ENCODE data around the gene CLCN1. TPM values are rescaled to one million over a fixed set of nuclear protein-coding genes. Genes with fewer than 3 reads are reported as not detected.
A peak's percentile ranks its signal among the peaks of the same experiment; 100 is the strongest.
"Not testable (repeated sequence)": the region's sequence is repeated elsewhere in the genome, so short reads cannot be mapped to it uniquely, and the experiment has no call there.

CLCN1 gene
- total RNA-seq, 4 donors from 2014 or later = 0.92 to 2.9 (median 1.7) TPM

DNA sequence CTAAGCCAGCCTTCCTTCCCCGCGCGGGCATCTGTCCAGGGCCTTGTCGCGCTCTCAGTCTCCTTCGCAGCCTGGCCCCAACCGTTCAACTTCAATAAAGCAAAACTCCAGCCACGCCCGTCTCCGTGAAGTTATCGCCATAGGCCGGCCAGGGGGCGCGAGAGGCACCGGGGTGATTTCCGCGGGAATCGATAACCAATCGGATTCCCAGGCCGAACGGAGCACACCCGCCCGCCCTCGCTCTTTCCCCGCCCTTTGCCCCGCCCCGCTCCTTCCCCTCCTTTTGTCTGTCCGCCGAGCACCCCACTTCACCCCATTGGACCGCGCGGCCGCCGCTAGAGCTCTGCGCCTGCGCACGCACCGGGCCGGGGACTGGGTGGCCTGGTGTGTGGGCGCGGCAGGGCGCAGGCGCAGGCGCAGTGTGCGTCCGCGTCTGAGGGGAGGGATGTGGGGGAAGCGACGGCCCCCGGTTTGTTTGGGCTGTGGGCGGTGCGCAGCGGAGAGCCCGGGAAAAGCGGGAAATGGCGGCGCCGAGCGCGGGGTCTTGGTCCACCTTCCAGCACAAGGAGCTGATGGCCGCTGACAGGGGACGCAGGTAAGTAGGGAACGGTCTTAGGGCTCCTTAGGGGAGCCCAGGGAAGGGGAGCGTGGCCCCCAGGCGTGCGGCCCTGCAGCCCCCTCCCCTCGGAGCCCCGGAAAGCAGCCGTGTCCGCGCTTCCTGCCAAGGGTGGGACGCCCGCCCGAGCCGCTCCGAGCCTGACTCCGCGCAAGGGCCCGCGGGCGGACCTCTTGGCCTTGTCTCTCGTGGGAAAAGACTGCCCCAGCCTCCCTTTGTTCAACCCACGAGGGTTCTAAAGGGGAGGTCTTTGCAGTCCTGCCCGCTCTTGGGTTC, 27.7 kb upstream of the CLCN1 start, which contains the start of gene CASP2:
Gene CASP2 (plus strand): TSS at position 417 of the 892 bp plus-strand sequence. CDS start 105 bp downstream, at position 522.
- in situ Hi-C loops (cut with MboI; ENCODE audit: low sequenced_read_pairs in 4 of 4) = loop anchor here in 1 of 4 donors (25.0 kb wide), 1 partner anchor 599 kb away; no protein-coding TSS in a partner anchor
- Histone ChIP-seq H3K9me3 (no peaks in the 10 kb centered on the region), H3K27ac (peak within 1 kb of the TSS; percentile 74 to 91 (median 88)), H3K27me3 (no peaks in the 10 kb centered on the region), H3K4me3 (peak within 1 kb of the TSS; percentile 79 to 93 (median 86)), H3K36me3 (peaks cover 0 to 15% of the 10 kb centered on the region in 2 donors), H3K4me1 (peaks cover 25 to 26% of the 10 kb centered on the region in 2 donors)
- intact Hi-C loops (cut with DNase I; ENCODE audit: low total_unique reads) = loop anchor here (1.0 to 2.0 kb wide), 2 partner anchors 27 to 93 kb away; partner anchors contain the start of gene ZYX
- TF ChIP-seq, protein P1, sequence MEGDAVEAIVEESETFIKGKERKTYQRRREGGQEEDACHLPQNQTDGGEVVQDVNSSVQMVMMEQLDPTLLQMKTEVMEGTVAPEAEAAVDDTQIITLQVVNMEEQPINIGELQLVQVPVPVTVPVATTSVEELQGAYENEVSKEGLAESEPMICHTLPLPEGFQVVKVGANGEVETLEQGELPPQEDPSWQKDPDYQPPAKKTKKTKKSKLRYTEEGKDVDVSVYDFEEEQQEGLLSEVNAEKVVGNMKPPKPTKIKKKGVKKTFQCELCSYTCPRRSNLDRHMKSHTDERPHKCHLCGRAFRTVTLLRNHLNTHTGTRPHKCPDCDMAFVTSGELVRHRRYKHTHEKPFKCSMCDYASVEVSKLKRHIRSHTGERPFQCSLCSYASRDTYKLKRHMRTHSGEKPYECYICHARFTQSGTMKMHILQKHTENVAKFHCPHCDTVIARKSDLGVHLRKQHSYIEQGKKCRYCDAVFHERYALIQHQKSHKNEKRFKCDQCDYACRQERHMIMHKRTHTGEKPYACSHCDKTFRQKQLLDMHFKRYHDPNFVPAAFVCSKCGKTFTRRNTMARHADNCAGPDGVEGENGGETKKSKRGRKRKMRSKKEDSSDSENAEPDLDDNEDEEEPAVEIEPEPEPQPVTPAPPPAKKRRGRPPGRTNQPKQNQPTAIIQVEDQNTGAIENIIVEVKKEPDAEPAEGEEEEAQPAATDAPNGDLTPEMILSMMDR (IDR thresholded peaks at IDR 0.05 in 4 of 5, conservative IDR thresholded peaks at IDR 0.05 in 1 of 5) = peak in 3 of 5 experiments; percentile 7 to 50 (median 47)
- peak; percentile 40 to 64 for TF ChIP-seq POLR2A (IDR thresholded peaks at IDR 0.05)
- DNase-seq (peak; percentile 94), ATAC-seq (peak; percentile 89)

DNA sequence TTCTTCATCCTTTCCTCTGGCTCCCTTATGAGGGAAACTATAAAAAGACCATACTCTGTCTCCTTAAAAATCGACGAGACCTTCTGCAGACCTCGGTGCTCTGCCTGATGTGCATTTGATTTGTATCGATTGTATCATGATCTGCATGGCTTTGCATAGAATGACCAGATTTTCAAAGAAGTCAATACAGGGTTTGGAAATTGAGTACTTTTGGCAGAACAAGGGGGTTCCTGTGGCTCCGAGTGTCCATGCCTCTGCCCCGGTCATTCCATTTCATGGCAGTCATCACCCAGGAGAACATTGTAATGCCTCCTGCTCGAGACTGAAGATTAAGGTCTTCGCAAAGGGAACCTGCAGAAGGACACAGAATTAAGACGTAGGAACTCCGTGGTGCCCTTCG, 27.1 kb upstream of the CLCN1 start:
- Histone ChIP-seq H3K27me3 (no peaks in the 10 kb centered on the region), H3K36me3 (peaks cover 0 to 21% of the 10 kb centered on the region in 2 donors), H3K9me3 (no peaks in the 10 kb centered on the region), H3K4me3 (peak overlapping the region; percentile 79 to 93 (median 86)), H3K27ac (peak overlapping the region; percentile 74 to 91 (median 88)), H3K4me1 (peaks cover 25 to 26% of the 10 kb centered on the region in 2 donors)
- in situ Hi-C loops (cut with MboI; ENCODE audit: low sequenced_read_pairs in 4 of 4) = loop anchor here in 1 of 4 donors (25.0 kb wide), 1 partner anchor 598 kb away; no protein-coding TSS in a partner anchor
- DNase-seq (no peak), ATAC-seq (no peak)
- intact Hi-C loops (cut with DNase I; ENCODE audit: low total_unique reads) = loop anchor here (1.0 to 2.0 kb wide), 2 partner anchors 26 to 92 kb away; partner anchors contain the start of gene ZYX
- TF ChIP-seq POLR2A (IDR thresholded peaks at IDR 0.05) = no peak
- TF ChIP-seq, protein P1 (IDR thresholded peaks at IDR 0.05 in 4 of 5, conservative IDR thresholded peaks at IDR 0.05 in 1 of 5) = no peak

DNA sequence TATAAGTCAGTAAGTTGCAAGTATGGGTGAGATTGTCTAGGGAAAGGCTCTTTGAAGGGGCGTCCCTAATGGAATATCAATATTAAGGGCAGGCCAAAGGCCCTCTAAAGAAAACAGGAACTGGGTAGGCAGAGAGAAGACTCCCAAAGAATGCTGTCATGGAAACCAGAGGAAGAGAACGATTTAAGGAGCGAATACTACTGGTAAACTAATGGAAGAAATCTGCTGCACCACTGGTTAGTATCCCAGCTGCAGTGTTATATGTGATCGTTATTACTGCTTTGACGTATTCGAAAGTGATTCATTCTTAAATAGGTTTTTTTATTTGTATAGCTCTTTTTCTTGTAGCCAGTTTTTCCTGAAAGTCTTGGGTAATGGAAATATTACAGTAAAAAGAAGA, 26.5 kb upstream of the CLCN1 start:
- no peaks in the 10 kb centered on the region for H3K27me3 ChIP-seq
- intact Hi-C loops (cut with DNase I; ENCODE audit: low total_unique reads) = loop anchor here (2.0 kb wide), 1 partner anchor 91 kb away; the partner anchor contains the start of gene ZYX
- TF ChIP-seq, protein P1 (IDR thresholded peaks at IDR 0.05 in 4 of 5, conservative IDR thresholded peaks at IDR 0.05 in 1 of 5) = no peak
- TF ChIP-seq POLR2A (IDR thresholded peaks at IDR 0.05) = no peak
- no peaks in the 10 kb centered on the region for H3K9me3 ChIP-seq
- H3K4me3 ChIP-seq = peak overlapping the region; percentile 79 to 93 (median 86)
- DNase-seq (no peak), ATAC-seq (no peak)
- H3K4me1 ChIP-seq = peaks cover 25 to 26% of the 10 kb centered on the region in 2 donors
- in situ Hi-C loops (cut with MboI; ENCODE audit: low sequenced_read_pairs in 4 of 4) = loop anchor here in 1 of 4 donors (25.0 kb wide), 1 partner anchor 598 kb away; no protein-coding TSS in a partner anchor
- peak overlapping the region; percentile 74 to 91 (median 88) for H3K27ac ChIP-seq
- H3K36me3 ChIP-seq = peaks cover 0 to 27% of the 10 kb centered on the region in 2 donors

DNA sequence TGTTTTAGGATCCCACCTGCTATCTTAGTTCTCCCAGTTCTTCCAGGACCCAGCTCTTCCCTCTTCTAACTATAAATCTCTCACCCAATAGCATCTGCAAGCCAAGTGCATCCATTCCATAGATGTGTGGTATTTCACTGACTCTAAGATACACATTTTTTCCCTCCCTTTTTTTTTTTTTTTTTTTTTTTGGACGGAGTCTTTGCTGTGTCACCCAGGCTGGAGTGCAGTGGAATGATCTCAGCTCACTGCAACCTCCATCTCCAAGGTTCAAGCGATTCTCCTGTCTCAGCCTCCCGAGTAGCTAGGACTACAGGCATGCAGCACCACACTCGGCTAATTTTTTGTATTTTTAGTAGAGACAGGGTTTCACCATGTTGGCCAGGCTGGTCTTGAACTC, 26.0 kb upstream of the CLCN1 start:
- intact Hi-C loops (cut with DNase I; ENCODE audit: low total_unique reads) = loop anchor here (2.0 kb wide), 1 partner anchor 91 kb away; the partner anchor contains the start of gene ZYX
- ATAC-seq, DNase-seq, H3K27me3 ChIP-seq, H3K9me3 ChIP-seq: not testable (repeated sequence)
- in situ Hi-C loops (cut with MboI; ENCODE audit: low sequenced_read_pairs in 4 of 4) = loop anchor here in 1 of 4 donors (25.0 kb wide), 1 partner anchor 597 kb away; no protein-coding TSS in a partner anchor
- Histone ChIP-seq H3K36me3 (peaks cover 0 to 32% of the 10 kb centered on the region in 2 donors), H3K27ac (peak overlapping the region in 1 of 4 donors; percentile 91), H3K4me1 (peaks cover 25 to 26% of the 10 kb centered on the region in 2 donors), H3K4me3 (peak overlapping the region in 1 of 4 donors; percentile 91)

Data from gastrocnemius medialis (tissue), 4 donors.